Stimulated activated memory B cell treated with anti-CD40 and anti-IgM and Interleukin-4, amounts not matched to agents 10 μg/mL and 1 μg/mL and 100 μg/mL, for 72 hours (primary cell): Measurements from ENCODE around the gene CYP2J2.
"Not testable (repeated sequence)": the region's sequence is repeated elsewhere in the genome, so short reads cannot be mapped to it uniquely, and the experiment has no call there.

Experiments
- ATAC-seq: fragments of 150-1000 bp; cut with Tn5 transposase; 2 replicates; pipeline ENCODE4 v1.10.0; 2021
- H3K27ac Mint-ChIP-seq: one replicate; pipeline ENCODE4 v1.8.0; 2022; ENCODE audit warnings: mild to moderate bottlenecking, mixed read lengths
- H3K27me3 Mint-ChIP-seq: one replicate; pipeline ENCODE4 v1.8.0; 2022; ENCODE audit warnings: mixed read lengths
- H3K36me3 Mint-ChIP-seq: one replicate; pipeline ENCODE4 v1.8.0; 2022; ENCODE audit warnings: mixed read lengths
- H3K4me1 Mint-ChIP-seq: one replicate; pipeline ENCODE4 v1.8.0; 2022; ENCODE audit warnings: mixed read lengths
- H3K4me3 Mint-ChIP-seq: one replicate; pipeline ENCODE4 v1.8.0; 2022; ENCODE audit warnings: mild to moderate bottlenecking, moderate library complexity, mixed read lengths
- H3K9me3 Mint-ChIP-seq: one replicate; pipeline ENCODE4 v1.8.0; 2022; ENCODE audit warnings: mixed read lengths

The CYP2J2 gene

GRCh38 chr1:59856725-59857338, 69.7 kb downstream of the CYP2J2 start:
- H3K4me3 Mint-ChIP-seq: no peak overlapping the region
- no peaks in the 10 kb centered on the region for H3K4me1 Mint-ChIP-seq
- no peak for ATAC-seq
- H3K36me3 Mint-ChIP-seq: peaks cover 34% of the 10 kb centered on the region
- H3K27ac Mint-ChIP-seq: no peak overlapping the region
- H3K9me3 Mint-ChIP-seq: peaks cover 4% of the 10 kb centered on the region
- no peaks in the 10 kb centered on the region for H3K27me3 Mint-ChIP-seq

GRCh38 chr1:59855297-59855696, 71.3 kb downstream of the CYP2J2 start:
- not testable (repeated sequence) for ATAC-seq, H3K27me3 Mint-ChIP-seq, H3K27ac Mint-ChIP-seq, H3K4me1 Mint-ChIP-seq, H3K4me3 Mint-ChIP-seq, H3K9me3 Mint-ChIP-seq
- peaks cover 30% of the 10 kb centered on the region for H3K36me3 Mint-ChIP-seq

- H3K27me3 Mint-ChIP-seq: no peaks in the 10 kb centered on the region
- H3K27ac Mint-ChIP-seq: no peak overlapping the region
- H3K4me3 Mint-ChIP-seq: no peak overlapping the region
- ATAC-seq: no peak
- H3K9me3 Mint-ChIP-seq: peaks cover 4% of the 10 kb centered on the region
- H3K4me1 Mint-ChIP-seq: no peaks in the 10 kb centered on the region
- peaks cover 43% of the 10 kb centered on the region for H3K36me3 Mint-ChIP-seq
Measured at GRCh38 chr1:59852117-59852516, 74.5 kb downstream of the CYP2J2 start.

- H3K9me3 Mint-ChIP-seq: no peaks in the 10 kb centered on the region
- no peaks in the 10 kb centered on the region for H3K27me3 Mint-ChIP-seq
- no peak for ATAC-seq
- no peak overlapping the region for H3K27ac Mint-ChIP-seq
- H3K36me3 Mint-ChIP-seq: peaks cover 47% of the 10 kb centered on the region
- H3K4me3 Mint-ChIP-seq: no peak overlapping the region
- H3K4me1 Mint-ChIP-seq: no peaks in the 10 kb centered on the region
Measured at GRCh38 chr1:59846895-59847282, 79.7 kb downstream of the CYP2J2 start.

- Mint-ChIP-seq H3K27ac (no peak overlapping the region), H3K4me3 (no peak overlapping the region), H3K27me3 (no peaks in the 10 kb centered on the region), H3K4me1 (no peaks in the 10 kb centered on the region), H3K36me3 (peaks cover 50% of the 10 kb centered on the region), H3K9me3 (no peaks in the 10 kb centered on the region)
- no peak for ATAC-seq
Measured at GRCh38 chr1:59846209-59846894, 80.2 kb downstream of the CYP2J2 start.

GRCh38 chr1:59845091-59845490, 81.5 kb downstream of the CYP2J2 start:
- Mint-ChIP-seq H3K36me3 (peaks cover 52% of the 10 kb centered on the region), H3K27ac (no peak overlapping the region), H3K4me3 (no peak overlapping the region), H3K9me3 (no peaks in the 10 kb centered on the region), H3K4me1 (no peaks in the 10 kb centered on the region), H3K27me3 (no peaks in the 10 kb centered on the region)
- ATAC-seq: no peak
